Measurements from ENCODE around the gene PCSK6. TPM values are rescaled to one million over a fixed set of nuclear protein-coding genes. Genes with fewer than 3 reads are reported as not detected.

The PCSK6 gene
- total RNA-seq, 4 donors from 2014 or later: 1.4 to 12.8 (median 6.9) TPM

- H3K9me3 ChIP-seq: no peaks in the 10 kb centered on the region
- H3K27me3 ChIP-seq: no peaks in the 10 kb centered on the region
- intact Hi-C loops (cut with DNase I; ENCODE audit: low total_unique reads): loop anchor here (5.0 kb wide), 1 partner anchor 719 kb away; no protein-coding TSS in a partner anchor
- no peaks in the 10 kb centered on the region for H3K4me1 ChIP-seq
- no peak overlapping the region for H3K27ac ChIP-seq
- H3K36me3 ChIP-seq: no peaks in the 10 kb centered on the region
- no peak overlapping the region for H3K4me3 ChIP-seq
- TF ChIP-seq CTCF (IDR thresholded peaks at IDR 0.05) (no peak), POLR2A (IDR thresholded peaks at IDR 0.05) (no peak)
- no peak for DNase-seq
These were observed 42.9 kb downstream of the PCSK6 start for GRCh38 chr15:101446518-101447167.

- no peak for DNase-seq
- no peak for TF ChIP-seq POLR2A (IDR thresholded peaks at IDR 0.05)
- TF ChIP-seq CTCF (IDR thresholded peaks at IDR 0.05): no peak
- no peak overlapping the region for H3K27ac ChIP-seq
These were observed 43.7 kb downstream of the PCSK6 start for GRCh38 chr15:101445562-101446517.

DNA sequence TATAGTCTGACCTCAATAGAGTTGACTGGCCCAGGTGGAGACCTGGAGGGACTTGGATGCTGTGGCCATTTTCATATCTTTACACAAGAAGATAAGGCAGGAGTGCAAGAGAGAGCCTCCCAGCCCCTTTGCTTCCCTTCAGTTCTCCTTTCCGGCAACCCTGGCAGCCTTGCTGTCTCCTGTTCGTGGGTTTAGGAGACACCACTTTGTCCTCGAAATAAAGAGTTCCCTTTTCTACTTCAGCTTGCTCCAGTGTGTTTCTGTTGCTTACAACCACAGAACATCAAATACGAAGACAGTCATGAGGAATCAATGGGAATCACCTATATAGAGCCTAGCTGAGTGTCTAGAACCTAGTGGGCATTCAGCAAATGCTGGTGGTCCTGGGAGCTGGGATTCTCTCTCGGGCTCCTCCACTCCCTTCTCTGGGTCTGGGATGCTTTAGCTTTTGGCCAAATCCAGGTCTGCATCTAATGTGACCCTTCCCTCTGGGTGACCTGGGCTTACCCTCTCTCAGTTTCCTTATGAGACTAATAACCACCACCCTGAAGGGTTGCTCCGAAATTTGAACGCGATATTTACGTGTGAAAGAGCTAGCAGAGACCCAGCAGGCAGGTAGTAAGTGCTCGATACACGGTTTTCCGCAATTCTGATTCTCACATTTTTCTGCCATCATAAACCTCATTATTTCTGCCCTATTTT lies 44.5 kb downstream of the PCSK6 start:
- Histone ChIP-seq H3K9me3 (no peaks in the 10 kb centered on the region), H3K4me3 (no peak overlapping the region), H3K27ac (no peak overlapping the region), H3K27me3 (no peaks in the 10 kb centered on the region), H3K4me1 (no peaks in the 10 kb centered on the region), H3K36me3 (no peaks in the 10 kb centered on the region)
- DNase-seq: no peak
- no peak for TF ChIP-seq POLR2A (IDR thresholded peaks at IDR 0.05)
- no peak for TF ChIP-seq CTCF (IDR thresholded peaks at IDR 0.05)
- intact Hi-C loops (cut with DNase I; ENCODE audit: low total_unique reads): loop anchor here (5.0 kb wide), 1 partner anchor 718 kb away; no protein-coding TSS in a partner anchor

More at GRCh38 chr15:101445562-101446517, 43.7 kb downstream of the PCSK6 start:
- Histone ChIP-seq H3K4me1 (no peaks in the 10 kb centered on the region), H3K9me3 (no peaks in the 10 kb centered on the region), H3K4me3 (no peak overlapping the region), H3K36me3 (no peaks in the 10 kb centered on the region), H3K27me3 (no peaks in the 10 kb centered on the region)
- intact Hi-C loops (cut with DNase I; ENCODE audit: low total_unique reads): loop anchor here (5.0 kb wide), 1 partner anchor 719 kb away; no protein-coding TSS in a partner anchor

GRCh38 chr15:101444015-101444414 lies 45.5 kb downstream of the PCSK6 start:
- no peak overlapping the region for H3K4me3 ChIP-seq
- no peak for DNase-seq

More at GRCh38 chr15:101444015-101444414, 45.5 kb downstream of the PCSK6 start:
- no peaks in the 10 kb centered on the region for H3K36me3 ChIP-seq
- no peaks in the 10 kb centered on the region for H3K4me1 ChIP-seq
- H3K27me3 ChIP-seq: no peaks in the 10 kb centered on the region
- no peak overlapping the region for H3K27ac ChIP-seq
- TF ChIP-seq POLR2A (IDR thresholded peaks at IDR 0.05) (no peak), CTCF (IDR thresholded peaks at IDR 0.05) (no peak)
- no peaks in the 10 kb centered on the region for H3K9me3 ChIP-seq
- intact Hi-C loops (cut with DNase I; ENCODE audit: low total_unique reads): no loop called here

All from uterus (tissue), 4 donors.